Ishikawa (cell line): ENCODE results near the gene PLCH1.

Experiments used
- EP300 ChIP-seq: IDR thresholded peaks from 2 replicates; pipeline ENCODE4 v1.6.1; 2012; ENCODE audit warnings: borderline replicate concordance
- RAD21 ChIP-seq: IDR thresholded peaks from 2 replicates; pipeline ENCODE4 v1.6.1; 2012; ENCODE audit warnings: low read depth
- TAF1 ChIP-seq: IDR thresholded peaks from 2 replicates; pipeline ENCODE4 v1.6.1; 2012; ENCODE audit warnings: low read depth, mild to moderate bottlenecking
- TEAD4 ChIP-seq: IDR thresholded peaks from 2 replicates; pipeline ENCODE4 v1.6.1; 2012
- TF ChIP-seq, protein P1 (sequence below): IDR thresholded peaks from 2 replicates; pipeline ENCODE4 v1.6.1; 2012

DNA sequence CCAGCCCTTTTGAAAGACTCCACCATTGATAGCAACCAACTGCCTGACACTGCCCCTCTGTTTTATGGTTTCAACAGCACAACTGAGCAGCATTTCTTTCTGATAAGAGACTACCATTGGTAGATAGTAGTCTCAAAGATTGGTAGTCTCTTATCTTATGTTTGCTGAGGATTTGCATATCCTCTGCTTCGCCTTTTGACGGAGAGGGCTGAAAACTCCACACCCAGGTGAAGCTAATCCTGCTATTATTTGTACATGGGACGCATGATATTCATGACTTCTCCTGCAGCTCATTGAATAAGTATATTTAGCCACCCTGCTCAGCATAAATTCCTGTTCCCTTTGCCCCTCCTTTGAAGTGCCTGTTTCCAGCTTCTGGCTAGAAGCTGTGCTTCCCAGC lies 332.0 kb downstream of the PLCH1 start:
- TF ChIP-seq TAF1 (no peak), RAD21 (no peak), EP300 (no peak), TEAD4 (no peak)
- TF ChIP-seq, protein P1, sequence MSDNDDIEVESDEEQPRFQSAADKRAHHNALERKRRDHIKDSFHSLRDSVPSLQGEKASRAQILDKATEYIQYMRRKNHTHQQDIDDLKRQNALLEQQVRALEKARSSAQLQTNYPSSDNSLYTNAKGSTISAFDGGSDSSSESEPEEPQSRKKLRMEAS: no peak
